ENCODE measurements around the gene TLCD4. TPM values are rescaled to one million over a fixed set of nuclear protein-coding genes. Genes with fewer than 3 reads are reported as not detected.

TLCD4 gene
- total RNA-seq, 1 experiment from 2014 or later, result 2.0 TPM

- Mint-ChIP-seq H3K9me3 (no peaks in the 10 kb centered on the region), H3K4me3 (peak overlapping the region; percentile 97), H3K27me3 (ENCODE audit: low read depth) (peaks cover 2% of the 10 kb centered on the region; the same call in 1 of the 2 replicates), H3K27ac (no peak overlapping the region), H3K4me1 (peaks cover 9% of the 10 kb centered on the region), H3K36me3 (no peaks in the 10 kb centered on the region)
- no peak for DNase-seq (ENCODE audit: low spot score)
- POLR2A ChIA-PET, result no interaction called here
- no peak for TF ChIP-seq ZNF425 (CRISPR knock-in tag; conservative IDR thresholded peaks at IDR 0.05)
- no peak for TF ChIP-seq ZNF121 (CRISPR knock-in tag; IDR thresholded peaks at IDR 0.05)
- no peak for TF ChIP-seq KAT7 (CRISPR knock-in tag; IDR thresholded peaks at IDR 0.05; ENCODE audit: borderline replicate concordance)
- TF ChIP-seq TCF7 (CRISPR knock-in tag; IDR thresholded peaks at IDR 0.05; ENCODE audit: low read depth), result no peak
- no peak for TF ChIP-seq ZNF671 (CRISPR knock-in tag; IDR thresholded peaks at IDR 0.05)
- TF ChIP-seq SMAD4 (CRISPR knock-in tag; IDR thresholded peaks at IDR 0.05), result no peak
- no peak for TF ChIP-seq FOXK1 (CRISPR knock-in tag; IDR thresholded peaks at IDR 0.05)
- no peak for TF ChIP-seq IRF1 (CRISPR knock-in tag; IDR thresholded peaks at IDR 0.05)
- TF ChIP-seq ELF4 (CRISPR knock-in tag; IDR thresholded peaks at IDR 0.05; ENCODE audit: low read depth), result no peak
- no peak for TF ChIP-seq ZNF317 (CRISPR knock-in tag; IDR thresholded peaks at IDR 0.05; ENCODE audit: borderline replicate concordance, low read depth)
- no peak for TF ChIP-seq GTF2I (CRISPR knock-in tag; conservative IDR thresholded peaks at IDR 0.05)
- no peak for TF ChIP-seq E2F4 (CRISPR knock-in tag; IDR thresholded peaks at IDR 0.05; ENCODE audit: borderline replicate concordance, low read depth)
- no peak for TF ChIP-seq IRF2 (CRISPR knock-in tag; IDR thresholded peaks at IDR 0.05; ENCODE audit: borderline replicate concordance, low read depth)
- TF ChIP-seq HMGXB4 (CRISPR knock-in tag; IDR thresholded peaks at IDR 0.05), result no peak
- no peak for TF ChIP-seq NFYB (CRISPR knock-in tag; conservative IDR thresholded peaks at IDR 0.05; ENCODE audit: low read depth)
- no peak for TF ChIP-seq PRDM15 (CRISPR knock-in tag; IDR thresholded peaks at IDR 0.05)
- no peak for ATAC-seq
- CTCF ChIA-PET, result no interaction called here
Measured at GRCh38 chr1:95071539-95071938, 45.6 kb upstream of the TLCD4 start.

GRCh38 chr1:95072117-95072516 lies 45.0 kb upstream of the TLCD4 start:
- Mint-ChIP-seq H3K9me3 (no peaks in the 10 kb centered on the region), H3K36me3 (no peaks in the 10 kb centered on the region), H3K4me3 (peak overlapping the region; percentile 97), H3K27ac (peak overlapping the region; percentile 16; the same call in 1 of the 2 replicates), H3K27me3 (ENCODE audit: low read depth) (peaks cover 2% of the 10 kb centered on the region; the same call in 1 of the 2 replicates), H3K4me1 (peaks cover 9% of the 10 kb centered on the region)
- POLR2A ChIA-PET, result no interaction called here
- DNase-seq (ENCODE audit: low spot score) (no peak), ATAC-seq (no peak)
- CTCF ChIA-PET, result interaction anchor here (1.2 to 3.8 kb wide), 2 partner anchors 29 to 162 kb away, joined by 9 to 44 read pairs; partner anchors contain the start of gene RWDD3
- no peak for TF ChIP-seq EMX1 (CRISPR knock-in tag; IDR thresholded peaks at IDR 0.05)
- no peak for TF ChIP-seq ATF3 (CRISPR knock-in tag; conservative IDR thresholded peaks at IDR 0.05)
- TF ChIP-seq MXD4 (CRISPR knock-in tag; IDR thresholded peaks at IDR 0.05; ENCODE audit: borderline replicate concordance), result no peak
- TF ChIP-seq ETV6 (CRISPR knock-in tag; IDR thresholded peaks at IDR 0.05), result no peak
- no peak for TF ChIP-seq TCF7 (CRISPR knock-in tag; IDR thresholded peaks at IDR 0.05; ENCODE audit: low read depth)
- TF ChIP-seq ESRRA (CRISPR knock-in tag; IDR thresholded peaks at IDR 0.05; ENCODE audit: borderline replicate concordance), result no peak
